ENCODE results near the gene ZNF316.

The ZNF316 gene

GRCh38 chr7:6636741-6637543 is at the start of gene ZNF316:
TSS of gene ZNF316 (plus strand) at chr7:6637318. CDS start at chr7:6642410, 5,092 bp downstream.
- DNase-seq (ENCODE audit: low spot score) = peak; percentile 75

GRCh38 chr7:6588566-6588965 is 48.6 kb upstream of the ZNF316 start:
- no peak for DNase-seq (ENCODE audit: low spot score)

DNA sequence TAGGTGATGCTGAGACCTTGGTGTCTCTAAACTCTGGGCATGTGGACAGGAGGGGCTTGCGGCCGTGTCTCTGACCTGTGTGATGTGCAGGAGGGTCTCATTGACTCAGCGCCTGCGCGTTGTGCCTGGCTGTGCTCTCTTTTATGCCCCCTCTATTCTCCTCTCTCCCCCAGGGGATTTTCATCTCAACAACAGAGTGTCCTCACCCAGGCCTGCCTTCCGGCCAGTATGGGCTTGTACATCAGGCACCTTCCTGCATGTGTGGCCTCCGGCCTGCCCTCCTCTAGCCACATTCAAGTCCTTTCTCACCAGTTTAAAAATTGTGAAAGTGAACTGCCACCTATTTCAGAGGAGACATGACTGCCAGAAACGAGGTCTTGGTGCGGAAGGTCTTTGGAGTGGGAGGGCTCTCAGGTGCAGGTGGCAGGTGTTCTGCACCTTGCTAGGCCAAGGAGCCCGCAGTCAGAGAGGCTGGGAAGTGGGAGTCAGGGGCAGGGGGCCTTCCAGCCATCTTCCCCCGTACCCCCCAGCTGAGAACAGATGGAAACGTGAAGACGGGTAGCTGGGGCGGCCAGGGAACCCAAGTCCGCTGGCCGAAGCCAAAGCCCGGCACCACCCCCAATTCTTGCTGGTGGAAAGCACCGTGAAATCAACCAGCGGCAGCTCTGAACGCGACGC is 47.8 kb upstream of the ZNF316 start:
- no peak for DNase-seq (ENCODE audit: low spot score)

DNA sequence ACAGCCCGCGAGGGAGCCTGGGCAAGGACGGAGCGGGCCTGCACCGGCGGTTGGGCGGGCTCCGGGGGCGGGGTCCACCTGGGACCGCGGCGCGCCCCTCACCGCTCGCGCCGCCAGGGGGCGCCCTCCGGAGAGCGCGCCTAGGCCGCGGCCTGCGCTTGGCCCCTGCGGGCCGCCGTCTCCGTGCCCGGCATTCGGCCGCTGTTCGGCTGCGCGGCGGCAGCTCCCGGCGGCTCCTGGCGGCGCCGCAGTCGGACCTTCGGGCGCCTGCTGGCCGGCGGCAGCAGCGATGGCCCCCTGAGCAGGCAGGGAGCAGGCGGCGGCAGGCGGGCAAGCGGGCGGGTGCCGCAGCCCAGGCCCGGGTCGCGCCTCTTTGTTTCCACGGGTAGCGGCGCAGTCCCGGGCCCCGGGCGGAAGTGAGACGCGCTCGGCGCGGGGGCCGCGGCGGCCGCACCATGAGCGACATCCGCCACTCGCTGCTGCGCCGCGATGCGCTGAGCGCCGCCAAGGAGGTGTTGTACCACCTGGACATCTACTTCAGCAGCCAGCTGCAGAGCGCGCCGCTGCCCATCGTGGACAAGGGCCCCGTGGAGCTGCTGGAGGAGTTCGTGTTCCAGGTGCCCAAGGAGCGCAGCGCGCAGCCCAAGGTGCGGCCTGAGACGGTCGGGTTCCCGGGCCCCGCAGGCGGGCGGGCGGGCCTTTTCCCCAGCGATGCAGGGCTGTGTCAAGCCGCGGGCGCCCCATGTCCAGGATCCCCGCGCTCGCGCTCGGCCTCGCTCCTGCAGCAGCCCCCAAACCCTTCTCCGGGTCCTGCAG is 47.1 kb upstream of the ZNF316 start, which contains the start of gene INTS15:
INTS15 (plus strand) TSS at position 193 of the 816 bp plus-strand sequence; CDS start at position 456, 263 bp downstream.
- DNase-seq (ENCODE audit: low spot score) = peak; percentile 89

- no peak for DNase-seq (ENCODE audit: low spot score)
These were observed 46.4 kb upstream of the ZNF316 start for GRCh38 chr7:6590645-6591110.

GRCh38 chr7:6600093-6600492 is 37.0 kb upstream of the ZNF316 start:
- no peak for DNase-seq (ENCODE audit: low spot score)

- no peak for DNase-seq (ENCODE audit: low spot score)
These were observed 32.7 kb upstream of the ZNF316 start for GRCh38 chr7:6604458-6604857.

- DNase-seq (ENCODE audit: low spot score) = no peak
These were observed 30.1 kb upstream of the ZNF316 start for GRCh38 chr7:6606866-6607583.

DNA sequence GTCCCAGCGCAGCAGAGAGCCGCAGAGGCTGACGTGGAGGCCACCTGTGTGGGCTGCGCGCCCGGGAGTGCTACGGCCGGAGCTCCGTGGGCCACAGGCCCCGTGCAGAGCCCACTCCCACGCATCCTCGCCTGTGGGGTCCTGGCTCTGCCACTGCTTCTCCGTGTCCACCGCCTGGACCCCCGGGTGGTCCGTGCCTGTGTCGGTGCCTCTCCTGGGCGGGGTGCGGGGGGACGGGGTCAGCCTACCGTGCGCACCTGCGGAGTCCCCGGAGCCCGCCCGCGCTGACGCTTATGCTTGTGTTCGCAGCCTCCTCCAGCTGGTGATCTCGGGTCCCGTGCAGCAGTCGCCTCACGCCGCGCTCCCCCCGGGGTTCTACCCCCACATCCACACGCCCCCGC is 29.5 kb upstream of the ZNF316 start:
- DNase-seq (ENCODE audit: low spot score) = no peak

- DNase-seq (ENCODE audit: low spot score) = no peak
These were observed 29.0 kb upstream of the ZNF316 start for GRCh38 chr7:6608081-6608480.

GRCh38 chr7:6608794-6609193 is 28.3 kb upstream of the ZNF316 start:
- no peak for DNase-seq (ENCODE audit: low spot score)

- no peak for DNase-seq (ENCODE audit: low spot score)
These were observed 24.3 kb upstream of the ZNF316 start for GRCh38 chr7:6612819-6613218.

- no peak for DNase-seq (ENCODE audit: low spot score)
These were observed 23.4 kb upstream of the ZNF316 start for GRCh38 chr7:6613706-6614105.

- no peak for DNase-seq (ENCODE audit: low spot score)
These were observed 22.0 kb upstream of the ZNF316 start, which contains the start of gene ZNF853 for GRCh38 chr7:6614953-6615722. TSS of gene ZNF853 (plus strand) at chr7:6615610. CDS start at chr7:6616175, 565 bp downstream.

DNA sequence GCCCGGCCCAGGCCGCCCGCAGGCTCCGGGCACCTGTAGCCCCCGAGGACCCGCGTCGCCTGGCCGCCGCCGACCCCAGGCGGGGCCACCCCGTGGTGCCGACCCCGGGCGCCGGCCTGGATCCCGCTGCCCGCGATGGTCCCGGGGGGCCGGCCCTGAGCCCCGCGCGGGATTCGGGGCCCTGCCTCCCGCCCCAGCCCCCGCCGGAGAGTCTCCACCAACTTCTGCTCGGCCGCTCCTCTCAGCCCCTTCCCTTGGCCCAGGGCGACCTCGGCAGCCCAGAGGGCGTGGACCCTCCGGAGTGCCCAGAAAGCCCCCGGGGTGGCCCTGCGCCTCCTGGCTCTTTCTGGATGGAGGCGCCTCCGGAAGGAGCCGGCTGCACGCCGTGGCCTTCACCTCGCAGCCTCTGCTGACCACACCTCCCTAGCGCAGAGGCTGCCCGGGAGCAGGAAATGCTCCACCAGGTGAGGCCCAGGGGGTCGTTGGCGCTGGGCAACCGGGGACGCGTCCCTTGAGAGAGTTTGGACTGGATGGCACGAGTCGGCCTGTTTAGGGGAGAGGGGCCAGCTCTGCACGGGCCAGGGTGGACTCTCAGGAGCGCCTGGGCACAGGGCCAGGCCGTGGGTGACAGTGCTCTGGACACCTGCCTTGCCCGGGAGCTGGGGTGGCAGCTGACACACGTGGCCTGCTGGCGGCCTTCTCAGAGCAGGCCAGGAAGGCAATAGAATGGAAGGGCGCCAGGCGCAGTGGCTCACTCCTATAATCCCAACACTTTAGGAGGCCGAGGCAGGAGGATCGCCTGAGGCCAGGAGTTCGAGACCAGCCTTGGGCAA is 21.2 kb upstream of the ZNF316 start:
- no peak for DNase-seq (ENCODE audit: low spot score)

DNA sequence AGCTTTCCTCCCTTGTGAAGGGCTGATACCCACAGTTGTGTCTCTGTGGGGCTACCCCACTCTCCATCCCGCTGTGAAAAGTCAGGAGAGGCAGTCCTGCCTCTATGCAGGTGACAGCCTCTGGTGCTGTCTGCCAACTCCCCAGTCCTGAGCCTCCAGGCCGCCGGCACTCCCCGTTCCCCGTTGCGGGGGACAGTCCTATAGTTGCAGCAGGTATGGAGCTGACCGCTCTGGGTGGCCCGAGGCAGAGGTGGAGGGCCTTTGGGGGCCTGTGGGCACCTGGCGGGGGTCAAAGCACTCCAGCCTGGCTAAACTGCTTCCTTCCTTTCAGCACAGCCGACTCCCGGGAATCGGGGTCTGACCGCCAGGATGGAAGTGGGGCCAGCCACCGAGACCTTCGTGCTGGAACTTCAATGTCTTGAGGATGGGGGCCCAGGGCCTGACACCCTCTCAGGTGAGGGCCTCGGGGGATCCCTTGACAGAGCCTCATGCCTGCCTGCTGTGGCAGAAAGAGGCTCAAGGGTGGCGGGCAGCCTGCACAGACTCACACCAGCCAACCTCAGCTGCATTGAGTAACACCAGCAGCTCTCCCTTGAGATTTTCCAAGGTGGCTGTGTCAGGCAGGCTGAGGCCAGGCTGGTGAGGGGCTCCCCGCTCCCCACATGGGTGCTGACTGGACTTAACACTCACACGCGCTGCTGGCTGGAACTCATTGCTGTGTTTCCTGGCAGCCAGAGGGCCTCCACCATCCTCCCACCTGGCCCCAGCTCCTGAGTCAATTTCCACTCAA is 20.1 kb upstream of the ZNF316 start:
- no peak for DNase-seq (ENCODE audit: low spot score)

DNA sequence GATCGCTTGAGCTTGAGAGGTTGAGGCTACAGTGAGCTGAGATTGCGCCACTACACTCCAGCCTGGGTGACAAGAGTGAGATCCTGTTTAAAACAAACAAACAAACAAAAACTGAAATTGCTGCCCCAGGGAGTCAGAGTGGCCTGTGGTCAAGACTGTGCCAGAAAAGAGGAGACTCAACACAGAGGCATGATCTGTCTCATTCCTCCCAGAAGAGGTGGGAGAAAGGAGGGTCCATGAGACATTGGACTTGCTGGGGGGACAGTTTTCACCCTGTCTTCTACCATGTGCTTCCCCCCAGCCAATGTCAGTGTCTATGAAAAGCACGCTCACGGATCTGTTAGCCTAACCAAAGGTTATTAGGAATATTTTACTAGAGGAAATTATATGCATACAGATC is 18.5 kb upstream of the ZNF316 start:
- DNase-seq (ENCODE audit: low spot score) = no peak

GRCh38 chr7:6619961-6620360 is 17.2 kb upstream of the ZNF316 start:
- DNase-seq (ENCODE audit: low spot score) = no peak

Measured in left forelimb (tissue), 1 donor.